ENCODE data around the gene UGT2A1.

UGT2A1 gene

DNA sequence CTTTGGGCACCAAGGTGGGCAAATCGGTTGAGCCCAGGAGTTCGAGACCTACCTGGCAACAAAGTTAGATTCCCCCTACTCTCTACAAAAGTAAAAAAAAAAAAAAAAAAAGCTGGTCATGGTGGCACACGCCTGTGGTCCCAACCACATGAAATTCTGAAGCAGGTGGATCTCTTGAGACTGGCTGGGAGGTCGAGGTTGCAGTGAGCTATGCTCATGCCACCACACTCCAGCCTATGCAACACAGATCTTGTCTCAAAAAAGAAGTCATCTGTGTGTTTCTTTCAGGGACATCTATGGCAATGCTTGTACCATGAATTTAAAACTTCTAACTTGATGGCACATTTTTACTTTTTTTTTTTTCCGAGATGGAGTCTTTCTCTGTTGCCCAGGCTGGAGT is 68.9 kb downstream of the UGT2A1 start:
- no peak for DNase-seq

- no peak for DNase-seq
These were observed 69.5 kb downstream of the UGT2A1 start for GRCh38 chr4:69583543-69583942.

DNA sequence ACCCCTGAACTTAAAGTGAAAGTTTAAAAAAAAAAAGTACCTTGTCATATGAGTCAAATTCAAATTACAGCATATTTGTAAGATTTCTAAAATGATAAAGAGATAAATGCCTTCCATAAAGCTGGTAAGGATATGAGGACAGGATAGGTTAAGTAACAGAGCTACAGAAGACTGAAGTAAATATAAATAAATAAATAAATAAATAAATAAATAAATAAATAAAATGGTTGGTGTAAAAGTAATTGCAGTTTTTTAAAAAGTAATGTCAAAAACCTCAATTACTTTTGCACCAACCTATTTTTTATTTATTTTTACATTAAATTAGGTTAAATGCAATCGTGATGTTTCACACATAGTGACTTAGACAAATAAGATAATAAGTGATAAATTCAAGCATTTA is 75.8 kb downstream of the UGT2A1 start:
- DNase-seq: no peak

DNA sequence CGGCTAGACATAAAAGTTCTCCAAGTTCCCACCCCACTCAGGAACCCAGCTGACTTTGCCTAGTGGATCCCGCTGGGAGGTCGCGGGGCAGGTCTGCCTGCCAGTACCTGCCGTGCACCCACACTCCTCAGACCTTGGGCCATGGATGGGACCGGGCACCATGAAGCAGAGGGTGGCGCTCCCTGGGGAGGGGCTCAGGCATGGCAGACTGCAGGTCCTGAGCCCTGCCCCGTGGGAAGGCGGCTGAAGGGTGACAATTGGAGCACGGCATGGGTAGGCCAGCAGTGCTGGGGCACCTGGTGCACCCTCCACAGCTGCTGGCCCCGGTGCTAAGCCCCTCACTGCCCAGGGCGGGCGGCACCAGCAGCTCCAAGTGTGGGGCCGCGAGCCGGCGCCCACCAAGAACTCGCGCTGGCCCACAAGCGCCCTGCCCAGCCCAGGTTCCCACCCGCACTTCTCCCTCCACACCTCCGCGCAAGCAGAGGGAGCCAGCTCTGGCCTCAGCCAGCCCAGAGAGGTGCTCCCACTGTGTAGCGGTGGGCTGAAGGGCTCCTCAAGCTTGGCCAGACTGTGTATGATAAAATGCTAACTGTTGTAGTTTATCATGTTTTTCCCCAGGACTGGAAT is 76.7 kb downstream of the UGT2A1 start:
- DNase-seq: no peak

GRCh38 chr4:69568787-69569186 is 84.3 kb downstream of the UGT2A1 start:
- DNase-seq: no peak

- no peak for DNase-seq
These were observed 89.6 kb downstream of the UGT2A1 start for GRCh38 chr4:69563424-69563823.

- DNase-seq: no peak
These were observed 103.4 kb downstream of the UGT2A1 start for GRCh38 chr4:69549651-69550050.

DNA sequence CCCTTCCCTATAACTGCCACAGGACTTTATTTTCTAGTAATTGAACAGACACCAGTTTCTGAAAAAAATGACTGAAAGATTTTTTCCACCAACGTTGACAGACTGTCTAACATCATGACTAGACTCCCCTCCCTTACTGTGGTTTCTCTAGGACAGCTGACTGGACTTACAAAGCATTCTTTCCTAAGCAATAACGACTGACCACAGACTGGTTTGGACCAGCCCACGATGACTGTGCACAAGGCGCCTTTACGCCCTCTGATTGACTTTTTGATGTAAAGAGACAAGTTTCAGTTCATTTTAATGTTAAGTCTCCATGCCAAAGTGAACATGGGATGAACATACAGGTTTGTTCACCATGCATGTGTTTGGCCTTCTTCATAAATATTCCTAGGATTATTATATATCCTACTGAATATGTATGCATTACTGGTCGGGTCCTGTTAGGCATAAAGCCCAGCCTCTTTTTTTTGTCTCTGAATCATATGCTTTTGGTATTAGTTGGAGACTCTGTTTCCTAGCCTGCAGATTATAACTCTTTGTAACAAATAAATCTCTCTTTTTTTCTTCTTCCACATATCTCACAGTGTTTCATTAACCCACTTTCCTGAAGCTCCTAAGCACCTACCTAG is 106.8 kb downstream of the UGT2A1 start:
- no peak for DNase-seq
